Measurements from ENCODE around the gene CGREF1. TPM values are rescaled to one million over a fixed set of nuclear protein-coding genes. Genes with fewer than 3 reads are reported as not detected.

CGREF1 gene
- total RNA-seq, 2 experiments from 2014 or later, result not detected

DNA sequence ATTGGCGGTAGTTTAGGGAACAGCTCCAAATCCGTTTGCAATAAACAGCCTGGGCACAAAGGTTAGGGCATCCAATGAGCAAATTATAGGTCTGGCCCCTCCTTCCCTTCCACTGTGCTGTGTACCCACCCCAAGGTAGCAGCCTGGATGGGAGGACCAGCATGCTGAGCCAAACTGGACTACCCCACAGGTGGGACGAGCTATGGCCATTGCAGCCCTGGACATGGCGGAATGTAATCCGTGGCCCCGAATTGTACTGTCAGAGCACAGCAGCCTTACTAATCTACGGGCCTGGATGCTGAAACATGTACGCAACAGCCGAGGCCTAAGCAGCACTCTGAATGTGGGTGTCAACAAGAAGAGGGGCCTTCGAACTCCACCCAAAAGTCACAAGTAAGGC is 60.7 kb downstream of the CGREF1 start:
- ChIA-PET CTCF (ENCODE audit: unreplicated experiment) (no interaction called here), POLR2A (interaction anchor here (1.1 kb wide), 1 partner anchor 10 kb away, joined by 3 read pairs; no protein-coding TSS in a partner anchor)
- Histone ChIP-seq H3K4me1 (ENCODE audit: insufficient read depth, low read length, poor library complexity, severe bottlenecking) (no peaks in the 10 kb centered on the region), H3K4me2 (ENCODE audit: low read length) (no peak overlapping the region), H3K36me3 (ENCODE audit: insufficient read depth, low read length) (peaks cover 82% of the 10 kb centered on the region), H3K79me2 (ENCODE audit: insufficient read depth, low read depth, low read length) (no peaks in the 10 kb centered on the region), H4K20me1 (ENCODE audit: insufficient read depth, low read length) (no peaks in the 10 kb centered on the region), H2AFZ (ENCODE audit: low read length) (no peak overlapping the region), H3K9me3 (ENCODE audit: low read length) (no peaks in the 10 kb centered on the region), H3K27ac (ENCODE audit: low read depth, low read length, poor library complexity, severe bottlenecking) (no peak overlapping the region), H3K9me2 (ENCODE audit: insufficient read depth, low read length) (no peaks in the 10 kb centered on the region), H3K4me3 (ENCODE audit: low read depth, low read length, poor library complexity, severe bottlenecking) (no peak overlapping the region)
- intact Hi-C loops (cut with micrococcal nuclease; ENCODE audit: unreplicated experiment), result no loop called here
- DNase-seq (ENCODE audit: low spot score), result no peak
- BruUV-seq (replicated peaks), result no TSS peak
- TF ChIP-seq, protein P1, sequence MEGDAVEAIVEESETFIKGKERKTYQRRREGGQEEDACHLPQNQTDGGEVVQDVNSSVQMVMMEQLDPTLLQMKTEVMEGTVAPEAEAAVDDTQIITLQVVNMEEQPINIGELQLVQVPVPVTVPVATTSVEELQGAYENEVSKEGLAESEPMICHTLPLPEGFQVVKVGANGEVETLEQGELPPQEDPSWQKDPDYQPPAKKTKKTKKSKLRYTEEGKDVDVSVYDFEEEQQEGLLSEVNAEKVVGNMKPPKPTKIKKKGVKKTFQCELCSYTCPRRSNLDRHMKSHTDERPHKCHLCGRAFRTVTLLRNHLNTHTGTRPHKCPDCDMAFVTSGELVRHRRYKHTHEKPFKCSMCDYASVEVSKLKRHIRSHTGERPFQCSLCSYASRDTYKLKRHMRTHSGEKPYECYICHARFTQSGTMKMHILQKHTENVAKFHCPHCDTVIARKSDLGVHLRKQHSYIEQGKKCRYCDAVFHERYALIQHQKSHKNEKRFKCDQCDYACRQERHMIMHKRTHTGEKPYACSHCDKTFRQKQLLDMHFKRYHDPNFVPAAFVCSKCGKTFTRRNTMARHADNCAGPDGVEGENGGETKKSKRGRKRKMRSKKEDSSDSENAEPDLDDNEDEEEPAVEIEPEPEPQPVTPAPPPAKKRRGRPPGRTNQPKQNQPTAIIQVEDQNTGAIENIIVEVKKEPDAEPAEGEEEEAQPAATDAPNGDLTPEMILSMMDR (conservative IDR thresholded peaks at IDR 0.05; ENCODE audit: low read length), result no peak
- no peak for TF ChIP-seq EZH2phosphoT487 (IDR thresholded peaks at IDR 0.05; ENCODE audit: borderline replicate concordance, low read depth, low read length)

DNA sequence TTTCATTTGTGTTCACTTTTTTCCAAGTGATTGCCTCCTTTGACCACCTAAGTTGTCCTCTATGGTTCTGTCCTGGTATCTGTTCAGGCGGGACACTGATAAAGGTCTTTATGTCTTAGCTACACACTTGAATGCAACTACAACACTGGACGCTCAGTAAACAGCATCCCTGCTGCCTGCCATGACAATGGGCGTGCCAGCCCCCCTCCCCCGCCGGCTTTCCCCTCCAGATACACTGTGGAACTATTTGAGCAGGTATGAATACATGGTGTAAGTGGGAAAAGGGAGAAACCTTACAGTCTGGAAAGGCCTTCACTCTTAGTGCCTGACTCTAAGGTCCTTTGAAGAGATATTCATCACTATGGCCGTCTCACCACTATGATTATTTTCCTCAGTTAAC is 61.7 kb downstream of the CGREF1 start:
- ChIA-PET CTCF (ENCODE audit: unreplicated experiment) (no interaction called here), POLR2A (no interaction called here)
- no peak for TF ChIP-seq EZH2phosphoT487 (IDR thresholded peaks at IDR 0.05; ENCODE audit: borderline replicate concordance, low read depth, low read length)
- TF ChIP-seq, protein P1 (conservative IDR thresholded peaks at IDR 0.05; ENCODE audit: low read length), result no peak
- H3K36me3 ChIP-seq (ENCODE audit: insufficient read depth, low read length), result peaks cover 74% of the 10 kb centered on the region
- H3K27ac ChIP-seq (ENCODE audit: low read depth, low read length, poor library complexity, severe bottlenecking), result no peak overlapping the region
- no peak overlapping the region for H2AFZ ChIP-seq (ENCODE audit: low read length)
- no peaks in the 10 kb centered on the region for H3K9me3 ChIP-seq (ENCODE audit: low read length)
- no TSS peak for BruUV-seq (replicated peaks)
- no peak for DNase-seq (ENCODE audit: low spot score)
- H4K20me1 ChIP-seq (ENCODE audit: insufficient read depth, low read length), result no peaks in the 10 kb centered on the region
- no peaks in the 10 kb centered on the region for H3K79me2 ChIP-seq (ENCODE audit: insufficient read depth, low read depth, low read length)
- H3K4me2 ChIP-seq (ENCODE audit: low read length), result no peak overlapping the region
- H3K4me1 ChIP-seq (ENCODE audit: insufficient read depth, low read length, poor library complexity, severe bottlenecking), result peaks cover 6% of the 10 kb centered on the region
- H3K4me3 ChIP-seq (ENCODE audit: low read depth, low read length, poor library complexity, severe bottlenecking), result no peak overlapping the region
- no peaks in the 10 kb centered on the region for H3K9me2 ChIP-seq (ENCODE audit: insufficient read depth, low read length)
- intact Hi-C loops (cut with micrococcal nuclease; ENCODE audit: unreplicated experiment), result no loop called here

DNA sequence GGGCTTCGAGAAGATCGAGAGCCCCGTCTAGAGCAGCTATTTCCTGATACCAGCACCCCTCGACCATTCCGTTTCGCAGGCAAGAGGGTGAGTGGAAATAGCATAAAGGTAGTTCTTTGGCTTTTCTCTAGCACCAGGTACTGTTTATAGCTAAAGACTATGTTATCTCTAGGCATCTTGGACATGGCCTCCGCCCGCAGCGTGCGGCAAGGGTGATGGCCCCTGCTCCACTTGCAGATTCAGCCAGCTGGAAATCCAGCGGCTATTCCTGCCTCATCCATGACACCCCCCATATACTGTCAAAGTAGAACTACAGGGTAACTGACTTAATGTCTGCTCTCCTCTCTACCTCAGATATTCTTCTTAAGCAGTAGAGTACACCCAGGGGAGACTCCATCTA is 64.2 kb downstream of the CGREF1 start:
- Histone ChIP-seq H3K4me3 (ENCODE audit: low read depth, low read length, poor library complexity, severe bottlenecking) (no peak overlapping the region), H3K27ac (ENCODE audit: low read depth, low read length, poor library complexity, severe bottlenecking) (no peak overlapping the region), H4K20me1 (ENCODE audit: insufficient read depth, low read length) (no peaks in the 10 kb centered on the region), H3K36me3 (ENCODE audit: insufficient read depth, low read length) (peaks cover 62% of the 10 kb centered on the region; the same call in 1 of the 2 replicates), H3K79me2 (ENCODE audit: insufficient read depth, low read depth, low read length) (no peaks in the 10 kb centered on the region), H3K9me2 (ENCODE audit: insufficient read depth, low read length) (no peaks in the 10 kb centered on the region), H3K4me2 (ENCODE audit: low read length) (no peak overlapping the region), H2AFZ (ENCODE audit: low read length) (no peak overlapping the region), H3K9me3 (ENCODE audit: low read length) (no peaks in the 10 kb centered on the region), H3K4me1 (ENCODE audit: insufficient read depth, low read length, poor library complexity, severe bottlenecking) (peaks cover 9% of the 10 kb centered on the region)
- BruUV-seq (replicated peaks), result no TSS peak
- DNase-seq (ENCODE audit: low spot score), result no peak
- CTCF ChIA-PET (ENCODE audit: unreplicated experiment), result no interaction called here
- intact Hi-C loops (cut with micrococcal nuclease; ENCODE audit: unreplicated experiment), result loop anchor here (5.0 kb wide), 1 partner anchor 138 kb away; no protein-coding TSS in a partner anchor
- POLR2A ChIA-PET, result no interaction called here
- TF ChIP-seq, protein P1 (conservative IDR thresholded peaks at IDR 0.05; ENCODE audit: low read length), result no peak
- no peak for TF ChIP-seq EZH2phosphoT487 (IDR thresholded peaks at IDR 0.05; ENCODE audit: borderline replicate concordance, low read depth, low read length)
